Panc1 (cell line): ENCODE results near the gene SLC22A25.
"Not testable (repeated sequence)": the region's sequence is repeated elsewhere in the genome, so short reads cannot be mapped to it uniquely, and the experiment has no call there.

Experiments
- CTCF ChIP-seq: fragments of 450-650 bp; IDR thresholded peaks from 2 replicates; pipeline ENCODE4 v1.5.1; 2017; ENCODE audit warnings: mild to moderate bottlenecking
- POLR2AphosphoS5 ChIP-seq: IDR thresholded peaks from 2 replicates; pipeline ENCODE4 v1.6.1; 2012; ENCODE audit warnings: mild to moderate bottlenecking, low read depth, low read length, moderate library complexity
- REST ChIP-seq, 2 experiments: IDR thresholded peaks; 2 replicates each; pipeline ENCODE4 v1.6.1; 2011 to 2012; ENCODE audit warnings: low read depth in 2 of 2, control low read depth in 1 of 2, low read length in 1 of 2, mild to moderate bottlenecking in 1 of 2, moderate library complexity in 1 of 2; ENCODE audit not compliant: insufficient read depth in 1 of 2
- SIN3A ChIP-seq: IDR thresholded peaks from 2 replicates; pipeline ENCODE4 v1.6.1; 2012; ENCODE audit warnings: low read depth, mild to moderate bottlenecking, low read length, moderate library complexity, borderline replicate concordance; ENCODE audit not compliant: insufficient read depth
- TCF7L2 ChIP-seq: IDR thresholded peaks from 2 replicates; pipeline ENCODE4 v1.6.1; 2011; ENCODE audit warnings: mild to moderate bottlenecking, low read depth, low read length, inconsistent platforms

GRCh38 chr11:63235471-63236461, 7.6 kb downstream of the SLC22A25 start:
- TF ChIP-seq CTCF; POLR2AphosphoS5; REST (IDR thresholded peaks at IDR 0.05; ENCODE audit: insufficient read depth in 1 of 2, low read depth in 2 of 2, low read length in 1 of 2); SIN3A; TCF7L2: not testable (repeated sequence)
